ENCODE data around the gene MAP3K4.
"Not testable (repeated sequence)": the region's sequence is repeated elsewhere in the genome, so short reads cannot be mapped to it uniquely, and the experiment has no call there.

The MAP3K4 gene

DNA sequence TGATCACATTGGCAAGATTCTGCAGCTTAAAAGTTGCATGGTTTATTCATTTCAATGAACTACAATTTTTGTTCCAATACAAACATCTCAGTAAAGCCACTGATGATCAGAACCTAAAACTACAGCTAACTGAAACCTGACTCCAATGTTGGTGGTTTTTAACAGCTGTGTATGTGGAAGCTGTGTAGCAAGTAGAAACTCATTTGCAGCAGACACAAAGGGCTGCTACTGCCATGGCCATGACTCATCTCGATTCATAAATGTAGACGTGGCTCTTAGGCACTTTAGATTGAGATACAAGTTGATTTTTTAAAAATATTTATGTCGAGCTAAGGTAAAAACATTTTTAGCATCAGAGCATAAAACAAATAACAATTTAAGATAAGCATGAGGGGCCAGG, 19.5 kb upstream of the MAP3K4 start:
- WGBS, 2 experiments (ENCODE audit: insufficient coverage in 2 of 2): 80% methylated on average over 1 of the region's 3 CpGs; no CpG with 5 or more reads in 1 of the 2 experiments
- H3K27ac ChIP-seq (ENCODE audit: low read depth, low read length, severe bottlenecking): no peak overlapping the region
- H3K4me3 ChIP-seq (ENCODE audit: extremely low read depth, insufficient read depth, low read length, poor library complexity, severe bottlenecking): no peak overlapping the region
- H3K9me3 ChIP-seq (ENCODE audit: control insufficient read depth, low read length): no peaks in the 10 kb centered on the region
- peaks cover 11% of the 10 kb centered on the region for H3K4me1 ChIP-seq (ENCODE audit: control insufficient read depth, insufficient read depth, low read length, poor library complexity, severe bottlenecking)
- no peaks in the 10 kb centered on the region for H3K36me3 ChIP-seq (ENCODE audit: control insufficient read depth, insufficient read depth, low read length)

DNA sequence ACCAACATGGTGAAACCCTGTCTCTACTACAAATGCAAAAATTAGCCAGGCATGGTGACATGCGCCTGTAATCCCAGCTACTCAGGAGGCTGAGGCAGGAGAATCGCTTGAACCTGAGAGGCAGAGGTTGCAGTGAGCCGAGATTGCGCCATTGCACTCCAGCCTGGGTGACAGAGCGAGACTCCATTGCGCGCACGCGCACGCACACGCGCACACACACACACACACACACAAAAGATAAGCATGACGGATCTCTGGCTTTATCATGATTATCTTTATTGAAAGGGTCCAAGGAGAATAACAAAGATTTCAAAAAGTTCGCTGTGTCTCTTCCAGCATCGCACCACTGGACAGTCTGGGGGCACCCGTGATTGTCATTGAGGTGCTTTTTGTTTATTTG, 19.0 kb upstream of the MAP3K4 start:
- 100% methylated on average over 3 of the region's 16 CpGs for WGBS, 2 experiments (ENCODE audit: insufficient coverage in 2 of 2)
- peaks cover 11% of the 10 kb centered on the region for H3K4me1 ChIP-seq (ENCODE audit: control insufficient read depth, insufficient read depth, low read length, poor library complexity, severe bottlenecking)
- not testable (repeated sequence) for H3K36me3 ChIP-seq (ENCODE audit: control insufficient read depth, insufficient read depth, low read length); H3K9me3 ChIP-seq (ENCODE audit: control insufficient read depth, low read length); H3K4me3 ChIP-seq (ENCODE audit: extremely low read depth, insufficient read depth, low read length, poor library complexity, severe bottlenecking); H3K27ac ChIP-seq (ENCODE audit: low read depth, low read length, severe bottlenecking)

DNA sequence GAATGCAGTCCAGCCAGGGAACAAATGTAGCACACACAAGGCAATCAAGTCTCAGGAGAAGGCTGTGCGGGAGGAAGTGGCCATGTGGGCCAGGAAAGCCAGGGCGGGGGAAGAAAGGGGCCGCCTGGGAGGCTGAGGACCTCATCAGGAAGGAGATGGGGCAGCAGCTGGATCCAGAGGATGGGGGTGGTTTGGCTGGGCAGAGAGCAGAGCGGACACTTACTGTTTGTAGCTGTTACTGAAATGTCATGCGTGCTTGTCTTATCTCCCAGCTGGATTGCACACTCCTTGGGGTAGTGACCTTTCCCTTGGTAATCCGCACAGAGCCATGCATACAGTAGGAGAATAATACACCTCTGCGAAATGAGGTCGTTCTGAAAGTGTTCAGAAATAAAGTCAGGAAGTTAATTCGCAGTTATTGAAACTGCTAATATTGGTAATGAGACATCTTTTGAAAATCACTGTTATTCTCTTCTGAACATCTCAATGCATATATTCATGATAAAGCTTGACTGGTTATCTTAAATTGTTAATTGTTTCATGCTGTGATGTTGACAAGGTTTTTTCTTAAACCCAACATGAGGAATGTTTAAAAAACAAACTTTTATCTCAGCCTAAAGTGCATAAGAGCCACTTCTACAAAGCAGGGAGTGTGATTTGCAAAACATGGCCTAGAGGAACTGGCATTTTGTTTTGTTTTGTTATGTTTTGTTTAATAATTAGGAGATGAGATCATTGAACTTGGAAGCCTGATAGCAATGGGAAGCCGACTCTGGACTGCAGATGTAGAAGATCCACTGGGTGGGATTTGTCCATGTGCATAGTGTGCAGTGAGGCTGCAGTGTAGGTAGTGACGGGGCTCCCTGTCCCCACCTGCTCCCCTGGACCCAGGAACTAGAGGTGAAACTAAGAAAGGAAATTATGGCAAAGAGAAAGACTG, 18.0 kb upstream of the MAP3K4 start:
- Histone ChIP-seq H3K36me3 (ENCODE audit: control insufficient read depth, insufficient read depth, low read length) (no peaks in the 10 kb centered on the region), H3K9me3 (ENCODE audit: control insufficient read depth, low read length) (peaks cover 4% of the 10 kb centered on the region), H3K27ac (ENCODE audit: low read depth, low read length, severe bottlenecking) (no peak overlapping the region), H3K4me3 (ENCODE audit: extremely low read depth, insufficient read depth, low read length, poor library complexity, severe bottlenecking) (no peak overlapping the region), H3K4me1 (ENCODE audit: control insufficient read depth, insufficient read depth, low read length, poor library complexity, severe bottlenecking) (peaks cover 11% of the 10 kb centered on the region)
- 73 to 77% methylated on average over 9 to 11 of the region's 11 CpGs for WGBS, 2 experiments (ENCODE audit: insufficient coverage in 2 of 2)

DNA sequence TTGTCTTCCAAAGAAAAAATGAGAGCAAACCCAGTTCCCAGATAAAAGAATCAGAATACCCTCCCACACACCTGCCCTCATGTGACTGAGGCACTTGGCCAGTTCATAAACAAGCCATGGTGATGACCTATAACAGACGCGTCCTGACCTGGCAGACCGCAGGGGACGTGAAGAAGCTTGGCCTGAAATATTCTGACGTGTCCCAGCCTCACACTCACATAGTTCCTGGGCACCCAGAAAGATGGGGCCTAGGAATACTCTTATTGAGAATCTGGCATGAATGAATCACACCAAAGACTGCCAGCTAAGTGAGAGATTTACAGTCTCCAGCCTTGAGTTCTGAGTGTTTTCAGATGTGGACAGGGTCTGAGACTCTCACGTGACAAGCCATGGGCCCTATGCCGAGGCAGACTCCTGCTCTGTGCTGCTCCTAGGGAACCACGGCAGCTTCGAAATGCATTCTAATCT, 17.2 kb upstream of the MAP3K4 start:
- Histone ChIP-seq H3K4me3 (ENCODE audit: extremely low read depth, insufficient read depth, low read length, poor library complexity, severe bottlenecking) (no peak overlapping the region), H3K36me3 (ENCODE audit: control insufficient read depth, insufficient read depth, low read length) (no peaks in the 10 kb centered on the region), H3K27ac (ENCODE audit: low read depth, low read length, severe bottlenecking) (no peak overlapping the region), H3K9me3 (ENCODE audit: control insufficient read depth, low read length) (peaks cover 4% of the 10 kb centered on the region), H3K4me1 (ENCODE audit: control insufficient read depth, insufficient read depth, low read length, poor library complexity, severe bottlenecking) (peaks cover 11% of the 10 kb centered on the region)
- WGBS, 2 experiments (ENCODE audit: insufficient coverage in 2 of 2): 83 to 93% methylated on average over 3 to 6 of the region's 9 CpGs

DNA sequence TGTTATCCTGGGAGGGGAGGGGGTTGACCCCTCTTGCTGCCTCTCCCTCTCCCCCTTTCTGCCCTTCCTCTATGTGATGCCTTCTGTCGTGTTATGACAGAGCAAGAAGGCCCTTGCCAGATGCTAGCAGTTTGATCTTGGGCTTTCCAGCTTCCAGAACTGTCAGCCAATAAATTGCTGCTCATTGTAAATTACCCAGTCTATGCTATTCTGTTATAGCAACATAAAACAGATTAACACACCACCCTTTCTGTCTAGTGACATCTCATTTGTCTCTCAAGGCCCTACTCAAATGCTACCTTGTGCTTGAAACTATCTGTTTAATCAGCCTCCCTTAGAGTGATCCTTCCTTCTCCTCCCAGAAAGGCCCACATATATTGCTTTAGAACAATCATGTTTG, 16.4 kb upstream of the MAP3K4 start:
- 43 to 60% methylated on average over 1 of the region's 1 CpG for WGBS, 2 experiments (ENCODE audit: insufficient coverage in 2 of 2)
- Histone ChIP-seq H3K4me1 (ENCODE audit: control insufficient read depth, insufficient read depth, low read length, poor library complexity, severe bottlenecking) (peaks cover 11% of the 10 kb centered on the region), H3K9me3 (ENCODE audit: control insufficient read depth, low read length) (peaks cover 4% of the 10 kb centered on the region), H3K36me3 (ENCODE audit: control insufficient read depth, insufficient read depth, low read length) (no peaks in the 10 kb centered on the region), H3K27ac (ENCODE audit: low read depth, low read length, severe bottlenecking) (no peak overlapping the region), H3K4me3 (ENCODE audit: extremely low read depth, insufficient read depth, low read length, poor library complexity, severe bottlenecking) (no peak overlapping the region)

DNA sequence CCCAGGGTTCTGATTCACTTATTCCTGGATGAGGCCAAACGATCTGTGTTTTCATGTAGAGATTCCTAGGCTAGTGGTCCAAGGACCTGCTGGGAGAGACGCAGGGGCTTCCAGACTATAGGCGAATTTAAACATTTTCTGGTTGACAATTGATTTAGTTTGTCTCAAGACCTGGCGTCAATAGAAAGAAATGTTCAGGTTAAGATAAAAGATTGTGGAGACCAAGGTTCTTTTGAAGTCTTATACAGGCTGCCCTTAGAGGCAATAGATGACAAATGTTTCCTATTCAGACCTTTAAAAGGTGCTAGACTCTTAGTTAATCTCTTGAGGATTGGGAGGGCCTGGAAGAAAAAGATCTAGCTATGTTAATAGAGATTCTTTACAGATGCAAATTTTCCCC, 15.6 kb upstream of the MAP3K4 start:
- H3K4me1 ChIP-seq (ENCODE audit: control insufficient read depth, insufficient read depth, low read length, poor library complexity, severe bottlenecking): peaks cover 11% of the 10 kb centered on the region
- H3K4me3 ChIP-seq (ENCODE audit: extremely low read depth, insufficient read depth, low read length, poor library complexity, severe bottlenecking); H3K9me3 ChIP-seq (ENCODE audit: control insufficient read depth, low read length); H3K27ac ChIP-seq (ENCODE audit: low read depth, low read length, severe bottlenecking); H3K36me3 ChIP-seq (ENCODE audit: control insufficient read depth, insufficient read depth, low read length): not testable (repeated sequence)
- WGBS, 2 experiments (ENCODE audit: insufficient coverage in 2 of 2): 51 to 59% methylated on average over 4 of the region's 4 CpGs

DNA sequence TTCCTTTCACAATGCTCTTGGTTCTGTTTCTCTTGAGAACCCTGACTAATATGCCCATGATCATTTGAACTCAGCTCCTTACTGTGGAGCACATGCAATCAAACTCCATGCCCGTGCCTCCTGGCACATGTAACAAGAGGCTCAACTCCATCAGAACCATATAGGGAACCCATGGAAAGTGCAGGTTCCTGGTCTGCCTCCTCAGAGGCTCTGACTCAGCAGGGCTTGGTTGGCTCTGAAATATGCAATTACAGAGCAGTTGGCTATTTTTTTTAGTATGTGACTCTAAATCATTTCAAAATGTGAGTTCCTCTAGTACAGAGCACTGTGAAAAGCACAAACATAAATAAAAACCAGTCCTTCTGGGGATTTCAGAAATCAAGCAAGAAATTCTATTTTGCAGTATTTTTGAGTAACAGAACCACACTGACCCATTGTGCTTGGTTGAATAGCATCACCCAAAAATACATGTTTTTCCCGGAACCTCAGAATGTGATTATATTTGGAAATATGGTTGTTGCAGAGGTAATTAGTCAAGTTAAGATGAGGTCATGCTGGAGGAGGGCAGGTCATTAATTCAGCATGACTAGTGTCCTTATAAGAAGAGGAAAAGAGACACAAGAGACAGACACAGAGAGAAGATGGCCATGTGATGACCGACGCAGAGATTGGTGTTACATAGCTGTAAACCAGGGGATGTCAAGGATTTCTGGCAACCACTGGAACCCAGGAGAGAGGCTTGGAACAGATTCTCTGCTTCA, 13.2 kb upstream of the MAP3K4 start:
- Histone ChIP-seq H3K36me3 (ENCODE audit: control insufficient read depth, insufficient read depth, low read length) (no peaks in the 10 kb centered on the region), H3K27ac (ENCODE audit: low read depth, low read length, severe bottlenecking) (no peak overlapping the region), H3K4me3 (ENCODE audit: extremely low read depth, insufficient read depth, low read length, poor library complexity, severe bottlenecking) (no peak overlapping the region), H3K9me3 (ENCODE audit: control insufficient read depth, low read length) (peaks cover 15% of the 10 kb centered on the region), H3K4me1 (ENCODE audit: control insufficient read depth, insufficient read depth, low read length, poor library complexity, severe bottlenecking) (peaks cover 8% of the 10 kb centered on the region)
- WGBS, 2 experiments (ENCODE audit: insufficient coverage in 2 of 2): 89 to 90% methylated on average over 2 to 3 of the region's 4 CpGs

DNA sequence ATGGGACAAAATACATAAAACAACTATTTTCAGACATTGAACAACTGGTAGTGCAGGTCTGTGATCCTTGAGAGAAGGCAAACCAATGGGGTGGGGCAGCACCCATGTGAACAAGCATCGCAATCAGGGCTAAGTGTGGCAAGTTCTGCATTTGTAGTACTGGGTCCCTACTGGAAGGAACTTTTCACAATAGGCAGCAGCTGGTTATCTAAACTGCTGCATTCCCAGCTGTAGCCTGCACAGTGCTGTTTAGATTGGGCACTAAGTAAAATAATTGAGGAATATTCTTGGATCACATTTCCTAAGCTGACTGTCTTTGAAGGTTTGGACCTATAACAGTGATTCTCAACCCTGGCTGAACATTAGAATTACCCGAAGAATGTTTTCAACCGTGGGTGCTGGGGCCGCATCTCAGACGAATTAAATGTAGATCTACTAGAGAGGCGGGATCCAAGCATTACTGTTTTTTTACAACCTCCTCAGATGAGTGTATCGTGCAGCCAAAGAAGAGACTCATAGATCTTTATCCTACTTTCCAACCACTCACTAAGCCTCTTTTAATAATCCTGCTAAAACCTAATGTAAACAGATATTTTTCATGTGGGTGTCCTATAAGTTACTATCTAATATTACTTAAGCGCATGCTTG, 12.4 kb upstream of the MAP3K4 start:
- Histone ChIP-seq H3K27ac (ENCODE audit: low read depth, low read length, severe bottlenecking) (no peak overlapping the region), H3K4me1 (ENCODE audit: control insufficient read depth, insufficient read depth, low read length, poor library complexity, severe bottlenecking) (peaks cover 2% of the 10 kb centered on the region), H3K36me3 (ENCODE audit: control insufficient read depth, insufficient read depth, low read length) (no peaks in the 10 kb centered on the region), H3K4me3 (ENCODE audit: extremely low read depth, insufficient read depth, low read length, poor library complexity, severe bottlenecking) (no peak overlapping the region), H3K9me3 (ENCODE audit: control insufficient read depth, low read length) (peaks cover 22% of the 10 kb centered on the region)
- 92% methylated on average over 7 to 8 of the region's 8 CpGs for WGBS, 2 experiments (ENCODE audit: insufficient coverage in 2 of 2)

DNA sequence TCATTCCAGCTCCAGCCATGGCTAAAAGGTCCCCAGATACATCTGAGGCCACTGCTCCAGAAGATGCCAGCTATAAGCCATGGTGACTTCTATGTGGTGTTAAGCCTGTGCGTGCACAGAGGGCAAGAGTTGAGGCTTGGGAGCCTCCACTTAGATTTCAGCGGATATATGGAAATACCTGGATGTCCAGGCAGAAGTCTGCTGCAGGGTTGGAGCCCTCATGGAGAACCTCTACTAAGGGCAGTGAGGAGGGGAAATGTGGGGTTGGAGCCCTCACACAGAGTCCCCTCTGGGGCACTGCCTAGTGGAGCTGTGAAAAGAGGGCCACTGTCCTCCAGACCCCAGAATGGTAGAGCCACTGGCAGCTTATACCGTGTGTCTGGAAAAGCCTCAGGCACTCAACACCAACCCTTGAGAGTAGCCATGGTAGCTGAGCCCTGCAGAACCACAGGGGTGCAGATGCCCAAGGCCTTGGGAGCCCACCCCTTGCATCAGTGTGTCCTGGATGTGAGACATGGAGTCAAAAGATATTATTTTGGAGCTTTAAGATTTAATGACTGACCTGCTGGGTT, 8.1 kb upstream of the MAP3K4 start:
- not testable (repeated sequence) for H3K36me3 ChIP-seq (ENCODE audit: control insufficient read depth, insufficient read depth, low read length); H3K4me3 ChIP-seq (ENCODE audit: extremely low read depth, insufficient read depth, low read length, poor library complexity, severe bottlenecking); H3K4me1 ChIP-seq (ENCODE audit: control insufficient read depth, insufficient read depth, low read length, poor library complexity, severe bottlenecking); H3K27ac ChIP-seq (ENCODE audit: low read depth, low read length, severe bottlenecking)
- WGBS, 2 experiments (ENCODE audit: insufficient coverage in 2 of 2): 93 to 94% methylated on average over 3 of the region's 3 CpGs
- peaks cover 19% of the 10 kb centered on the region for H3K9me3 ChIP-seq (ENCODE audit: control insufficient read depth, low read length)

DNA sequence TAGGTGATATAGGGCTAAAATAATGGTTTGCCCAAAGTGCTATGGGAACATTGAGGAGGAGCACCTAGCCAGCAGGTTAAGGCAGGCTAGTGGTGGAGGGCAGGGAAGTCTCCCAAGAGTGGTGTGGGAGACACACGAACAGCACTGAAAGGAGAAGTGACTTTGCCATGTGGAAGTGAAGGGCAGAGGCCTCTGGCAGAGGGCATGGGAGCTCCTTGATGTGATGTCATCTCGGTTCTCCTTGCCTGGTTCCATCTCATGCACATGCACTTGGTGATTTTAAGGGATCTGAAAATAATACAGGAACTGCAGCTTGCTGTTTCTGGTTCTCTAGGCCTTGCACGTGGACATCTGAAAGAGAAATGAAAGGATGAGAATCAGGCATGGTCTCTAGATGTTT, 4.7 kb upstream of the MAP3K4 start:
- Histone ChIP-seq H3K4me1 (ENCODE audit: control insufficient read depth, insufficient read depth, low read length, poor library complexity, severe bottlenecking) (no peaks in the 10 kb centered on the region), H3K9me3 (ENCODE audit: control insufficient read depth, low read length) (peaks cover 18% of the 10 kb centered on the region)
- WGBS, 2 experiments (ENCODE audit: insufficient coverage in 2 of 2): 80 to 97% methylated on average over 3 of the region's 3 CpGs

More for the DNA sequence above, 4.7 kb upstream of the MAP3K4 start:
- Histone ChIP-seq H3K36me3 (ENCODE audit: control insufficient read depth, insufficient read depth, low read length) (no peaks in the 10 kb centered on the region), H3K27ac (ENCODE audit: low read depth, low read length, severe bottlenecking) (no peak overlapping the region), H3K4me3 (ENCODE audit: extremely low read depth, insufficient read depth, low read length, poor library complexity, severe bottlenecking) (no peak overlapping the region)

Measured in mesodermal cell (in vitro differentiated cells).